CD4-positive, alpha-beta T cell treated with Interferon gamma for 1 hour (primary cell): ENCODE results near the gene HNRNPUL2.
"Not testable (repeated sequence)": the region's sequence is repeated elsewhere in the genome, so short reads cannot be mapped to it uniquely, and the experiment has no call there.

Experiments
- DNase-seq: peaks from one replicate; pipeline ENCODE4 v3.0.0-alpha.2; 2020

Gene HNRNPUL2

GRCh38 chr11:62702246-62702645 is 25.0 kb downstream of the HNRNPUL2 start:
- DNase-seq = peak; percentile 22

GRCh38 chr11:62694455-62695167 is 32.6 kb downstream of the HNRNPUL2 start:
- DNase-seq = peak; percentile 74

GRCh38 chr11:62693624-62694023 is 33.6 kb downstream of the HNRNPUL2 start:
- DNase-seq = not testable (repeated sequence)

GRCh38 chr11:62689421-62690183 is 37.7 kb downstream of the HNRNPUL2 start, which contains the start of gene LRRN4CL:
Gene LRRN4CL, minus strand, starts transcription at chr11:62689530. Its CDS starts 1,022 bp downstream, at chr11:62688508.
- DNase-seq = no peak

- no peak for DNase-seq
These were observed 38.8 kb downstream of the HNRNPUL2 start for GRCh38 chr11:62688491-62688890.

GRCh38 chr11:62687508-62688396 is 39.5 kb downstream of the HNRNPUL2 start:
- no peak for DNase-seq

- DNase-seq = no peak
These were observed 44.7 kb downstream of the HNRNPUL2 start for GRCh38 chr11:62682518-62682917.

GRCh38 chr11:62680825-62681240 is 46.4 kb downstream of the HNRNPUL2 start:
- DNase-seq = peak; percentile 29

GRCh38 chr11:62678770-62679696 is 48.2 kb downstream of the HNRNPUL2 start, which contains the start of gene UBXN1:
Gene UBXN1, minus strand, starts transcription at chr11:62679073. Its CDS starts 150 bp downstream, at chr11:62678923.
- peak; percentile 83 for DNase-seq

- DNase-seq = no peak
These were observed 48.9 kb downstream of the HNRNPUL2 start for GRCh38 chr11:62678433-62678769.

GRCh38 chr11:62677714-62678113 is 49.5 kb downstream of the HNRNPUL2 start:
- no peak for DNase-seq

GRCh38 chr11:62677156-62677555 is 50.1 kb downstream of the HNRNPUL2 start:
- DNase-seq = no peak

- no peak for DNase-seq
These were observed 50.6 kb downstream of the HNRNPUL2 start for GRCh38 chr11:62676698-62677097.

GRCh38 chr11:62675415-62675814 is 51.8 kb downstream of the HNRNPUL2 start:
- DNase-seq = not testable (repeated sequence)

- DNase-seq = no peak
These were observed 54.1 kb downstream of the HNRNPUL2 start for GRCh38 chr11:62673196-62673525.

- DNase-seq = peak; percentile 72
These were observed 55.5 kb downstream of the HNRNPUL2 start, which contains the start of the genes LBHD1 and UQCC3 for GRCh38 chr11:62671608-62672389. Gene LBHD1, minus strand, starts transcription at chr11:62672267. Its CDS starts 2,236 bp downstream, at chr11:62670031. Gene UQCC3, plus strand, starts transcription at chr11:62671673. Its CDS starts 73 bp downstream, at chr11:62671746.

GRCh38 chr11:62671236-62671607 is 56.0 kb downstream of the HNRNPUL2 start:
- DNase-seq = no peak

GRCh38 chr11:62669420-62670161 is 57.7 kb downstream of the HNRNPUL2 start:
- DNase-seq = no peak

- no peak for DNase-seq
These were observed 59.8 kb downstream of the HNRNPUL2 start for GRCh38 chr11:62667460-62667859.

GRCh38 chr11:62666259-62666926 is 60.9 kb downstream of the HNRNPUL2 start:
- DNase-seq = no peak
